Right renal cortex interstitium (tissue), 3 donors: ENCODE results near the gene LRMDA. TPM values are rescaled to one million over a fixed set of nuclear protein-coding genes. Genes with fewer than 3 reads are reported as not detected.

Experiments used
- DNase-seq, 3 donors: peaks; one replicate each; pipeline ENCODE4 v3.0.0-alpha.2; 2013; ENCODE audit warnings: low read depth in 3 of 3, low spot score in 2 of 3
- polyA plus RNA-seq, 3 donors: library from polyadenylated mRNA; unstranded; fragments of 120-200 nt; gene quantifications; one replicate each; pipeline ENCODE4 v1.2.1, GENCODE V29; 2013; ENCODE audit not compliant: insufficient read length in 3 of 3

LRMDA gene
- polyA plus RNA-seq, 3 donors, result 20.9 to 21.7 (median 21.2) TPM

- no peak for DNase-seq
These were observed 991.3 kb downstream of the LRMDA start for GRCh38 chr10:76422769-76423168.

- no peak for DNase-seq
These were observed 997.3 kb downstream of the LRMDA start for GRCh38 chr10:76428551-76429367.

- DNase-seq, result no peak
These were observed 998.1 kb downstream of the LRMDA start for GRCh38 chr10:76429368-76430060.

- no peak for DNase-seq
These were observed 998.7 kb downstream of the LRMDA start for GRCh38 chr10:76430061-76430645.

GRCh38 chr10:76432016-76433012 is 1000.9 kb downstream of the LRMDA start:
- no peak for DNase-seq

- no peak for DNase-seq
These were observed 1002.0 kb downstream of the LRMDA start for GRCh38 chr10:76433161-76434005.

GRCh38 chr10:76435157-76435556 is 1003.7 kb downstream of the LRMDA start:
- no peak for DNase-seq

GRCh38 chr10:76436401-76436811 is 1005.0 kb downstream of the LRMDA start:
- DNase-seq, result no peak

- DNase-seq, result no peak
These were observed 1005.6 kb downstream of the LRMDA start for GRCh38 chr10:76436981-76437380.

- DNase-seq, result no peak
These were observed 1009.0 kb downstream of the LRMDA start for GRCh38 chr10:76440426-76440825.

- DNase-seq, result no peak
These were observed 1010.7 kb downstream of the LRMDA start for GRCh38 chr10:76442113-76442512.

- no peak for DNase-seq
These were observed 1012.8 kb downstream of the LRMDA start for GRCh38 chr10:76444034-76444800.

- no peak for DNase-seq
These were observed 1016.2 kb downstream of the LRMDA start for GRCh38 chr10:76447578-76447977.

GRCh38 chr10:76451911-76452310 is 1020.5 kb downstream of the LRMDA start:
- no peak for DNase-seq

- DNase-seq, result no peak
These were observed 1021.9 kb downstream of the LRMDA start for GRCh38 chr10:76453332-76453731.

- DNase-seq, result no peak
These were observed 1022.6 kb downstream of the LRMDA start for GRCh38 chr10:76453997-76454396.

GRCh38 chr10:76454506-76455140 is 1023.2 kb downstream of the LRMDA start:
- DNase-seq, result no peak

- no peak for DNase-seq
These were observed 1024.8 kb downstream of the LRMDA start for GRCh38 chr10:76456197-76456596.
